A673 (cell line): ENCODE data around the gene B3GALNT2.

ENCODE experiments used
- EZH2 ChIP-seq: fragments of 200-600 bp; sonication (generic); IDR thresholded peaks from 2 replicates; pipeline ENCODE4 v1.6.1; 2017; ENCODE audit warnings: borderline replicate concordance, low read depth, mild to moderate bottlenecking, mixed read lengths, antibody characterized with exemption, low read length; ENCODE audit not compliant: poor library complexity, severe bottlenecking
- TF ChIP-seq, protein P1 (sequence below): fragments of 300-800, 200-600 bp; sonication (generic); conservative IDR thresholded peaks from 2 replicates; pipeline ENCODE4 v1.5.1; 2017; ENCODE audit warnings: low read depth, mild to moderate bottlenecking, antibody characterized with exemption, low read length, moderate library complexity, mixed read lengths

DNA sequence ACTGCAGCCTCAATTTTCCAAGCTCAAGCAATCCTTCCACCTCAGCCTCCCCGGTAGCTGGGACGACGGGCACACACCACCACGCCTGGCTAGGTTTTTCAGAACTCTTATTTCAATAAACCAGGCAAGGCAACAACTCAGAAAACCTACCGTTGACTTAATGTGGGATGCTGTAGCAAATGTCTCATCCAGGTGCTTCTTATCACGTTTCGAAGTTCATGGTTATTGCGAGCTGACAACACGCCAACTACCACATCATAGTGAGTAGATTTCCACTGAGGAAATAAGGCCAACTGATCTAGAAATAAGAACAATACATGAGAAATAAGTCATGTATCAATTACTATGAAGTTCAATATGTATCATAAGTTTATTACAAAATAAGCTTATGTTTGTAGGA lies 9.7 kb downstream of the B3GALNT2 start:
- TF ChIP-seq, protein P1, sequence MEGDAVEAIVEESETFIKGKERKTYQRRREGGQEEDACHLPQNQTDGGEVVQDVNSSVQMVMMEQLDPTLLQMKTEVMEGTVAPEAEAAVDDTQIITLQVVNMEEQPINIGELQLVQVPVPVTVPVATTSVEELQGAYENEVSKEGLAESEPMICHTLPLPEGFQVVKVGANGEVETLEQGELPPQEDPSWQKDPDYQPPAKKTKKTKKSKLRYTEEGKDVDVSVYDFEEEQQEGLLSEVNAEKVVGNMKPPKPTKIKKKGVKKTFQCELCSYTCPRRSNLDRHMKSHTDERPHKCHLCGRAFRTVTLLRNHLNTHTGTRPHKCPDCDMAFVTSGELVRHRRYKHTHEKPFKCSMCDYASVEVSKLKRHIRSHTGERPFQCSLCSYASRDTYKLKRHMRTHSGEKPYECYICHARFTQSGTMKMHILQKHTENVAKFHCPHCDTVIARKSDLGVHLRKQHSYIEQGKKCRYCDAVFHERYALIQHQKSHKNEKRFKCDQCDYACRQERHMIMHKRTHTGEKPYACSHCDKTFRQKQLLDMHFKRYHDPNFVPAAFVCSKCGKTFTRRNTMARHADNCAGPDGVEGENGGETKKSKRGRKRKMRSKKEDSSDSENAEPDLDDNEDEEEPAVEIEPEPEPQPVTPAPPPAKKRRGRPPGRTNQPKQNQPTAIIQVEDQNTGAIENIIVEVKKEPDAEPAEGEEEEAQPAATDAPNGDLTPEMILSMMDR, result no peak
- TF ChIP-seq EZH2, result no peak
